SK-N-DZ (cell line): ENCODE results near the gene KRT73.

Experiments
- DNase-seq: peaks from one replicate; pipeline ENCODE4 v3.0.0-alpha.2; 2015; ENCODE audit warnings: low spot score

Gene KRT73

GRCh38 chr12:52645982-52646381, 27.6 kb upstream of the KRT73 start:
- no peak for DNase-seq

- DNase-seq: no peak
Observed at GRCh38 chr12:52645120-52645761, 26.9 kb upstream of the KRT73 start.

- no peak for DNase-seq
Observed at GRCh38 chr12:52644078-52644415, 25.7 kb upstream of the KRT73 start.

GRCh38 chr12:52643233-52644077, 25.1 kb upstream of the KRT73 start:
- DNase-seq: no peak

GRCh38 chr12:52641468-52641867, 23.1 kb upstream of the KRT73 start:
- DNase-seq: no peak

GRCh38 chr12:52637299-52637698, 18.9 kb upstream of the KRT73 start:
- no peak for DNase-seq

- no peak for DNase-seq
Observed at GRCh38 chr12:52636592-52637258, 18.4 kb upstream of the KRT73 start.

- no peak for DNase-seq
Observed at GRCh38 chr12:52636189-52636588, 17.8 kb upstream of the KRT73 start.

- DNase-seq: no peak
Observed at GRCh38 chr12:52634266-52635056, 16.1 kb upstream of the KRT73 start.

GRCh38 chr12:52633383-52633782, 15.0 kb upstream of the KRT73 start:
- DNase-seq: no peak

- no peak for DNase-seq
Observed at GRCh38 chr12:52632656-52633055, 14.3 kb upstream of the KRT73 start.

- no peak for DNase-seq
Observed at GRCh38 chr12:52631676-52632459, 13.5 kb upstream of the KRT73 start.

- DNase-seq: no peak
Observed at GRCh38 chr12:52631264-52631663, 12.9 kb upstream of the KRT73 start.

GRCh38 chr12:52630599-52631200, 12.3 kb upstream of the KRT73 start:
- no peak for DNase-seq

- DNase-seq: no peak
Observed at GRCh38 chr12:52630008-52630500, 11.7 kb upstream of the KRT73 start.

- DNase-seq: no peak
Observed at GRCh38 chr12:52629281-52630007, 11.1 kb upstream of the KRT73 start.

GRCh38 chr12:52628841-52629240, 10.5 kb upstream of the KRT73 start:
- no peak for DNase-seq

- DNase-seq: no peak
Observed at GRCh38 chr12:52628111-52628507, 9.8 kb upstream of the KRT73 start.

GRCh38 chr12:52627395-52628110, 9.2 kb upstream of the KRT73 start:
- DNase-seq: no peak
